Neuron (in vitro differentiated cells): ENCODE results near the gene TSHZ2.

Source experiments
- H2AFZ ChIP-seq: one replicate; pipeline ENCODE4 v1.6.1; 2013; ENCODE audit warnings: low read depth, mild to moderate bottlenecking, inconsistent platforms, low read length, moderate library complexity
- H3K27me3 ChIP-seq: one replicate; pipeline ENCODE4 v1.6.1; 2013; ENCODE audit warnings: low read length; ENCODE audit not compliant: insufficient read depth
- H3K36me3 ChIP-seq: one replicate; pipeline ENCODE4 v1.6.1; 2013; ENCODE audit warnings: low read length; ENCODE audit not compliant: insufficient read depth
- H3K4me1 ChIP-seq: one replicate; pipeline ENCODE4 v1.6.1; 2013; ENCODE audit warnings: low read length; ENCODE audit not compliant: insufficient read depth
- H3K4me3 ChIP-seq: 2 replicates; pipeline ENCODE4 v1.5.1; 2013; ENCODE audit warnings: mild to moderate bottlenecking, low read length, moderate library complexity
- H3K9me3 ChIP-seq: one replicate; pipeline ENCODE4 v1.6.1; 2013; ENCODE audit warnings: low read length

TSHZ2 gene

DNA sequence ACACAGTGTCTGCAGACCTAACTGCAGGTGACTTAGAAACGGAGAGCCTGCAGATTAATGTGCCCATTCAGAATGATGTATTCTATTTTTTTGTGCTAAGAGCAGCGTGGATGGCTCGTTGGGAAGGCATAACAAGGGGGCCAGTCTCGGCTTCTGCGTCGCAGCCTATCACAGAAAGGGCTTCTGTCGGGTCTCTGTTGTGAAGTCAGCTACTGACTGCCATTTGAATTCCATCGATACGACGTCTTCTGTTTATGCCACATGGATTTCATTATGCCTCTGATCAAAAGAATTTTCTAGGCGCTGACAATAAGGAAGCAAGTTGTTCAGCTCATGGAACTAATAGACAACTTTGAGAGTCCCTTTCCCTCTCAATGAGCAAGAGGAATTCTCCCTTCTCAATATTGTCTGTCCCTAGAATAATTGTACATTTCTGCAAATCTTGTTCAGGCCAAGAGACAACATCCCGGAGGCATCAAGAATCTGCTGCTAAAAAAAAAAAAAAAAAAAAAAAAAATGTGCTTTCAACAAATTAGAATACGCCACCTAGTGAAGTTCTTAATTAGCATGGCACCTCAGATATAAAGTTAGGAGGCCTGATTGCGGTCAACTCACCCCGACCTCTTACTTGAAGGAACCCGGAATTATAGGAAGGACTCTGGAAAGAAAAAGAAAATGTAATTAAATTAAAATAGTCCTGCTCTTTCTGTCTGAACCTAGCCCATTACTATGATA, 223.9 kb downstream of the TSHZ2 start:
- Histone ChIP-seq H3K36me3 (no peaks in the 10 kb centered on the region), H3K27me3 (no peaks in the 10 kb centered on the region)

DNA sequence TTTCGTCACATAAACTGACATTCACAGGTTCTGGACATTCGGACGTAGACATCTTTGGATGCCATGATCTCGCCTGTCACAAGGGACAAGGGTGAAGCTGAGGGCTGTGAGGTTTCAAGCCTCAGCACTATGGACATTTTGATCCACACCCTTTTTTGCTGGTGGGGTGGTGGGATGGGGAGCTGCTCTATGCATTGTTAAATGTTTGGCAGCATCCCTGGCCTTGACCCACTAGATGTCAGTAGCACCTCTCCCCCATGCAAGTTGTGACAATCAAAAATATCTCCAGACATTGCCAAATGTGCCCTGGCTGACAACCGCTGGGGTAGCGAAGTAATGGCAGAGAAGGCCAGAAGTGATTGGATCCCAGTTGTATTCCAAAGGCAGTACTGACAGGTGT, 229.4 kb downstream of the TSHZ2 start:
- Histone ChIP-seq H3K27me3 (no peaks in the 10 kb centered on the region), H3K4me3 (no peak overlapping the region), H3K36me3 (no peaks in the 10 kb centered on the region), H2AFZ (no peak overlapping the region), H3K9me3 (no peaks in the 10 kb centered on the region), H3K4me1 (no peaks in the 10 kb centered on the region)

More for the DNA sequence above, 223.9 kb downstream of the TSHZ2 start:
- H2AFZ ChIP-seq = no peak overlapping the region
- no peak overlapping the region for H3K4me3 ChIP-seq
- H3K9me3 ChIP-seq = no peaks in the 10 kb centered on the region
- H3K4me1 ChIP-seq = peaks cover 10% of the 10 kb centered on the region

DNA sequence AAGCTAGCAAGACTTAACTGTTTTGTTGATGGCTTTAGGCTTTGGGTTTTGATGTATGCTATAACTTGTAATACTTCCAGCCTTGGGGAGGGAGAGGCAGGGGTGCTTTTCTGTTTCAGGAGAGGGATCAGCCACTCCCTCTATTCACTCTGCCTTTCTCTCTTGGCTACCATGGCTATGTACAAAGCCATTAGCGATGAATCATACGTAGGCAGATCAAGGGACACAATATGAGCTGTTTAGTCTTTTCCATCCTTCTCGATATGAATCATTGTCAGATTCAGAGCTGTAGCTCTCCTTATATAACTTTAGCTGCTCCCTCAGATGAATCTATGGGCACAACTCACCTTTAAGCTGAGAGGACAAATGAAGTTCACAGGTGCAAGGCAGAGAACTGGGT, 230.6 kb downstream of the TSHZ2 start:
- Histone ChIP-seq H3K4me1 (no peaks in the 10 kb centered on the region), H2AFZ (no peak overlapping the region), H3K36me3 (no peaks in the 10 kb centered on the region), H3K4me3 (no peak overlapping the region), H3K27me3 (no peaks in the 10 kb centered on the region), H3K9me3 (no peaks in the 10 kb centered on the region)

DNA sequence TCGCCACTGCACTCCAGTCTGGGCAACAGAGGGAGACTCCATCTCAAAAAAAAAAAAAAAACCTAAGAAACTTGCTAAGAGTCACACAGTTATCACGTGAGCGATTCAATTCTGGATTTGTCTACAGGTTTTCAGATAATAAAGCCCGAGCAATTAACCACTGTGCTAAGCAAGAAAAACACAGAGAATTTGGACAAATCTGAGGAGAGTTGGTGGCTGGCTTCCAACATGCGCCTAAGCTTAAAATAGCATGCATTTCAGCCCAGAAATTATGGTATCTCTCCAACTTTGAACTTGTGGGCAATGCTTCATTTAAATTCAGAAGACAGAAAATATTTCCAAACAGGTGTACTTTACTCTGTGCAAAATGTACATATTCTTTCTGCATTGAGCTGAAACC, 232.9 kb downstream of the TSHZ2 start:
- Histone ChIP-seq H3K9me3 (no peaks in the 10 kb centered on the region), H2AFZ (no peak overlapping the region), H3K4me1 (no peaks in the 10 kb centered on the region), H3K36me3 (no peaks in the 10 kb centered on the region), H3K4me3 (no peak overlapping the region), H3K27me3 (no peaks in the 10 kb centered on the region)

DNA sequence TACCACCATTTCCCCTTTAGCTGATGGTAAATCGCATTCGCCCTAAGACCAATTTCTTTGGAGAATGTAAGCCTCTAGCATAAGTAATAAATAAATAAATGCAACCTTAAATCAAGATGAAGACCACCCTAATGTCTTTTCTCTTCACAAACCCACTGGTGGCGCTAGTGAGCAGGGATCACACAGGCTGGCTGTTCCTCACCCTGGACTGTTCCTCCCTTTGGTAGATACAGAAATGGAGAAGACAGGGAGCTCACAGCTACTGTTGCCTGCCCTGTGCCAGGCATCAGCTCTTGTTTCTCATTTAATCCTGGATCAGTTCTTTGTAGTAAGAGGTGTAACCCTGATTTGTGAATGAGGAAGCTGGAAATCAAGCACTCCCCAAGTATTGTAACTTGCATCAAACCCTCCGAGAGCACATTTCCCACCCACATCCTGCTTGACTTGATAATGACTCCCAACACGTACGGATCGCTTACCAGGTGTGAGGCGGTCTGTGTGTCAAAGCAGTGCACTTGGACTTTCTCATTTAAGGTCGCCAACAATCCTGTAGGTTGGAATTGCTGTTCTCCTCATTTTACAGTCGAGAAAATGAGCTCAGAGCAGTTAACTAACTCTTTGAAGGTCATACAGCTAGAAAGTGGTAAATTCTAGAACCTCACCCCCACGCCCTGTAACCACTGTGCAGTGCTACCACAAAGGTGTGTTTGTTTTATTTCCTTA, 236.1 kb downstream of the TSHZ2 start:
- H3K4me3 ChIP-seq = no peak overlapping the region
- no peaks in the 10 kb centered on the region for H3K9me3 ChIP-seq
- no peaks in the 10 kb centered on the region for H3K36me3 ChIP-seq
- H3K4me1 ChIP-seq = no peaks in the 10 kb centered on the region
- no peaks in the 10 kb centered on the region for H3K27me3 ChIP-seq
- no peak overlapping the region for H2AFZ ChIP-seq

DNA sequence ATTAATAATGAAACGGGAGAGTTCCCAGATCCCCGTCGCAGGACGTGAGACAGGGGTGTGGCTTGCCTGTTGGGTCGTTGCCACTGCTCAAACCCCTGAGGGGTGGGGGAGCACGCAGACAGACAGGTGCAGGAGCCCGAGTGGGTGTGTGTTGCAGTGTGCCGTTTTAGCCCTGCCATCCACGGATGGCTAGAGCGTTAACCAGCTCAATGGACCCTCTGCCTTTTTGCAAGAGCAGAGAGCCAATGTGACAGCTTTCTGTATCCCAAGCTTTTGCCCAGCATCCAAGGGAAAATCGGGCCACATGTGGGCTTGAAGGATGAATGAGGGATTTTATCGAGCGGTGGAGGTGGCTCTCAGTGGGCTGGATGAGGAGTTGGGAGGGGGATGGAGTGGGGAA, 237.9 kb downstream of the TSHZ2 start:
- Histone ChIP-seq H3K4me1 (no peaks in the 10 kb centered on the region), H3K4me3 (no peak overlapping the region), H2AFZ (no peak overlapping the region), H3K9me3 (no peaks in the 10 kb centered on the region), H3K27me3 (no peaks in the 10 kb centered on the region), H3K36me3 (no peaks in the 10 kb centered on the region)

DNA sequence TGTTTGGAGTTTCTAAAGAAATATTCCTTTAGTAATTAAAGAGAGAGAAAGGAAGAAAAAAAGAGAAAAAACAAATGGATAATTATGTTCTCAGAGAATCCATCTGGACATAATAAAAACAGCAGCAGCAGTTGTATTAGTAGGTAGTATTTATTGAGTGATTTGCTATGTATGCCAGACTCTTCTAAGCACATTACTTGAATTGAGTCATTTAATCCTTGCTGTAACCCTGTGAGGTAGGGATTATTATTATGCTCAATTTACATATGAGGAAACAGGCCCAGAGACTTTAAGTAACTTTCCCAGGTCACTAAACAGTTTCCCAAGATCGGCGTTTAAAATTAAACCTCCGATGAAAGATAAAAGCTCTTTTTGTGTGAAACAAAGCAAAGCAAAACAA, 238.8 kb downstream of the TSHZ2 start:
- H3K36me3 ChIP-seq = no peaks in the 10 kb centered on the region
- no peak overlapping the region for H3K4me3 ChIP-seq
- no peaks in the 10 kb centered on the region for H3K9me3 ChIP-seq
- H2AFZ ChIP-seq = no peak overlapping the region
- no peaks in the 10 kb centered on the region for H3K27me3 ChIP-seq
- no peaks in the 10 kb centered on the region for H3K4me1 ChIP-seq

DNA sequence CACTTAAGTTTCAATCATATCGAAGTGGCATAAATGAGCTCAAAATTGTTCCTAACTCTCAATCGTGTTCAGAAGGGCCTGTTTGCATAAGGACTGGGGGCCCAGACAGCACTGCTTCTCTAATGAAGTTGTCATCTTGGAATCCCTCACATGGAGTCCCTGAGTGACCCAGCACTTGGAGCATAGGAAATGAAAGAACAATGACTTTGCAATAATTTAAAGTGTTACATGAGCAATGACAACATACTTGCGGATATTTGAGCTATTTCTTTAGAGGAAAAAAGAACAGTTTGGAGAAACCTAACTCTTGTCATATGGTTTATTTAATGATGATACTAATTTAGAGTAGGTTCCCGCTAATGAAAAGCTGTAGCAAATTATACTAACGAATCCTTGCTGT, 239.9 kb downstream of the TSHZ2 start:
- Histone ChIP-seq H3K9me3 (no peaks in the 10 kb centered on the region), H2AFZ (no peak overlapping the region), H3K27me3 (no peaks in the 10 kb centered on the region), H3K4me3 (no peak overlapping the region), H3K4me1 (no peaks in the 10 kb centered on the region), H3K36me3 (no peaks in the 10 kb centered on the region)

DNA sequence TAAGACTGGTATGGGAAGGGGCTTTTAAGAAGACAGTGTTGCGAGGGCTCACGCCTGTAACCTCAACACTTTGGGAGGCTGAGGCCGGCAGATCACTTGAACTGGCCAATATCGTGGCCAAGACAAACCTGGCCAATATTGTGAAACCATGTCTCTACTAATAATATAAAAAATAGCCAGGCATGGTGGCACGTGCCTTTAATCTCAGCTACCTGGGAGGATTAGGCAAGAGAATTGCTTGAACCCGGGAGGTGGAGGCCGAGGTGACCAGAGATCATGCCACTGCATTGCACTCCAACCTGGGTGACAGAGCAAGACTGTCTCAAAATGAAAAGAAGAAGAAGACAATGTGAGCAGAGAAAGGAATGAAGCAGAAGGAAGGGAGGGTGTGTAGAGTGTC, 242.2 kb downstream of the TSHZ2 start:
- no peak overlapping the region for H3K4me3 ChIP-seq
- no peaks in the 10 kb centered on the region for H3K9me3 ChIP-seq
- H3K4me1 ChIP-seq = peaks cover 3% of the 10 kb centered on the region
- no peaks in the 10 kb centered on the region for H3K36me3 ChIP-seq
- H3K27me3 ChIP-seq = no peaks in the 10 kb centered on the region
- no peak overlapping the region for H2AFZ ChIP-seq

DNA sequence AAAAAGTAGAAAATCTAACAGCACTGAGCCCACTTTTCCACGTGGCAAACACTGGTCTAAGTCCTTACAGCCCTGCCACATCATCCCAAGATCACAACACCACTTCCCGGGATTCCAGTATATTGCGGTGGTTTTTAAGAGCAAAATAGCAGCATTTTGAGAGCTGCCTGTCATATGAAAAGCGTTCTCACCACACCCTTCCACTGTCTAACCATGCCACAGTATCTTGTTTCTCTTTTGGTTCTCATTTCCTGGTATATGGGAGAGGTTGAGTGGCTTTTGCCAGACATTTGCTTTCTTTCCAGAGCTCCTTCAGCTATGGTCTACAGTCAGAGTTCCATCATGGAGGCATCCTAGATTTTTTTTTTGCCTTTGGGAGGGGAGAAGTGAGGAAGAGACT, 243.0 kb downstream of the TSHZ2 start:
- H3K36me3 ChIP-seq = no peaks in the 10 kb centered on the region
- H2AFZ ChIP-seq = no peak overlapping the region
- H3K4me1 ChIP-seq = peaks cover 3% of the 10 kb centered on the region
- peaks cover 2% of the 10 kb centered on the region for H3K9me3 ChIP-seq
- H3K27me3 ChIP-seq = no peaks in the 10 kb centered on the region
- H3K4me3 ChIP-seq = no peak overlapping the region

DNA sequence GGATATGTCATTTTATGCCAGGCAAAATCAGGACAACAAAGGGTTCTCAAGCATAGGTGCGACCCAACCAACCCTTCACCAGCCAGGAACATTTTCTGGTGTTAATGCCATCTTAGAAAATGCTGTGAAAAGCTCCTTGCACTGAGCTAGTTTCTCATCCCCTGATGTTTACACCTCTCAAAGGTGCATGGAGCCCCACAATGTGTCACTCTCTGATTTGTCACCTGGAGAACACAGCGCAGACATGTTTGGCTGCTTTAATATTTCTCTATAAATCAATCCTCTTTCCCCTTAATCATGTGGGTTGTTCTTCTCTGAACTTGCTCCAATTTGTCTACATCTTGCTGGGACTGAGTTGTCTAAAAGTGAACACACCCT, 244.3 kb downstream of the TSHZ2 start:
- no peak overlapping the region for H3K4me3 ChIP-seq
- no peaks in the 10 kb centered on the region for H3K27me3 ChIP-seq
- H3K9me3 ChIP-seq = peaks cover 2% of the 10 kb centered on the region
- peaks cover 3% of the 10 kb centered on the region for H3K4me1 ChIP-seq
- H2AFZ ChIP-seq = no peak overlapping the region
- no peaks in the 10 kb centered on the region for H3K36me3 ChIP-seq

DNA sequence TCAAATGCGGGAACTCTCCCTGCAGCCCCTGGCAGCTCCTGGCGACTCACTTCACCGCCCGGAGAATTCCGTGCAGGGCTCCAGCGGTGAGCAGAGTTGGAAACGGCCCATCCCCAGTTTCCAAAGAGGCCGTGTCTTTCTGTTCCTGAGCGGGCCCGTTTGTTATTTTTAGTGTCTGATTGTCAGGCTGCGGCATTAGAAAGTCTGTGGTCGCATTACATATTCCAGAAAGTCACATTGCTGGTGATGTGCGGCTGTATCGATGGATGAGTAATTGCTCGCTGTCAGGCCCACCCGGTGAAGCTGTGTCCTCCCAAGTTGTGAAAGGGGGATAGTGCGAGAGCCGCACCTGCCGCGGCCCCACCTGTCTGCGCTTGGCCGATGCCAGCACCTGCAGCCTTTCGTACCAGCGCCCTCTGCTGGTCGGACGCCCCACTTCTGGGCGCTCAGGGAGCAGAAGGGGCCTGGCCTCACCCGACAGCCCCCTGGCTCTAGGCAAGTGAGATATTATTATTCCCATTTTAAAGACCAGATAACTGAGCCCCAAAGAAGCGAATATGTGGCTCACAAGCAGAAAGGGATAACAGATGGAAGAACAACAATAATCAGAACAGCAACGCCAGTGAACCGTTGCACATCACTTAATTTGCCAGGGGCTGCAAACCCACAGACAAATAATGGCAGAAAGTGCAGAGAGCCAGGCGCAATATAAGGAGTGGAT, 244.9 kb downstream of the TSHZ2 start:
- Histone ChIP-seq H2AFZ (no peak overlapping the region), H3K4me3 (no peak overlapping the region), H3K9me3 (peaks cover 2% of the 10 kb centered on the region), H3K27me3 (no peaks in the 10 kb centered on the region), H3K36me3 (no peaks in the 10 kb centered on the region), H3K4me1 (peaks cover 3% of the 10 kb centered on the region)

DNA sequence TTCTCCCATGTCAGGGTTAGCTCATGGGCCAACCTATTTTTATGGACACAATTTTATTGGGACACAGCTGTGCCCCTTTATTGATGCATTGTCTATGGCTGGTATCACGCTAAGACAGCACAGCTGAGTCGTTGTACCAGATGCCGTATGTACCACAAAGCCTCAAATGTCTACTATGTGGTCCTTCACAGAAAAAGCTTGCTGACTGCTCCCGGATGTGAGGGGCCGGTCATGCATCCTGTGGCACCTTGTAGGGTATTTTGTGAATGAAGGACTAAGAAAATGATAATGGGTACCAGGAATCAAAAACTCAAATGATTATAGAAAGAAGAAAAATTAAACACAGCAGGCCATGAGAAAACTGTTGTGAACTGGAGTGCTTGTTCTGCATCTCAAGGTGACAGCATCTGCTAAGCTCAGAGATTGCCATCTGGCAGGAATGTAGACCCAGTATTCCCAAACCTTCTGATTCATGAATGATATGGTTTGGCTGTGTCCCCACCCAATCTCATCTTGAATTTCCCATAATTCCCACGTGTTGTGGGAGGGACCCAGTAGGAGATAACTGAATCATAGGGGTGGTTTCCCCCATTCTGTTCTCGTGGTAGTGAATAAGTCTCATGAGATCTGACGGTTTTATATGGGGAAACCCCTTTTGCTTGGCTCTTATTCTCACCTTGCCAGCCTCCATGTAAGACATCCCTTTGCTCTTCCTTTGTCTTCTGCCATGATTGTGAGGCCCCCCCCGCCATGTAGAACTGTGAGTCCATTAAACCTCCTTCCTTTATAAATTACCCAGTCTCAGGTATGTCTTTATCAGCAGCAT, 248.5 kb downstream of the TSHZ2 start:
- Histone ChIP-seq H2AFZ (no peak overlapping the region), H3K27me3 (no peaks in the 10 kb centered on the region), H3K36me3 (no peaks in the 10 kb centered on the region), H3K4me1 (peaks cover 3% of the 10 kb centered on the region), H3K9me3 (peaks cover 2% of the 10 kb centered on the region), H3K4me3 (no peak overlapping the region)
